ENCODE measurements around the gene FAM161A. TPM values are rescaled to one million over a fixed set of nuclear protein-coding genes. Genes with fewer than 3 reads are reported as not detected.

The FAM161A gene
- total and polyA plus RNA-seq, 4 donors = 0.94 to 11.1 (median 3.2) TPM

DNA sequence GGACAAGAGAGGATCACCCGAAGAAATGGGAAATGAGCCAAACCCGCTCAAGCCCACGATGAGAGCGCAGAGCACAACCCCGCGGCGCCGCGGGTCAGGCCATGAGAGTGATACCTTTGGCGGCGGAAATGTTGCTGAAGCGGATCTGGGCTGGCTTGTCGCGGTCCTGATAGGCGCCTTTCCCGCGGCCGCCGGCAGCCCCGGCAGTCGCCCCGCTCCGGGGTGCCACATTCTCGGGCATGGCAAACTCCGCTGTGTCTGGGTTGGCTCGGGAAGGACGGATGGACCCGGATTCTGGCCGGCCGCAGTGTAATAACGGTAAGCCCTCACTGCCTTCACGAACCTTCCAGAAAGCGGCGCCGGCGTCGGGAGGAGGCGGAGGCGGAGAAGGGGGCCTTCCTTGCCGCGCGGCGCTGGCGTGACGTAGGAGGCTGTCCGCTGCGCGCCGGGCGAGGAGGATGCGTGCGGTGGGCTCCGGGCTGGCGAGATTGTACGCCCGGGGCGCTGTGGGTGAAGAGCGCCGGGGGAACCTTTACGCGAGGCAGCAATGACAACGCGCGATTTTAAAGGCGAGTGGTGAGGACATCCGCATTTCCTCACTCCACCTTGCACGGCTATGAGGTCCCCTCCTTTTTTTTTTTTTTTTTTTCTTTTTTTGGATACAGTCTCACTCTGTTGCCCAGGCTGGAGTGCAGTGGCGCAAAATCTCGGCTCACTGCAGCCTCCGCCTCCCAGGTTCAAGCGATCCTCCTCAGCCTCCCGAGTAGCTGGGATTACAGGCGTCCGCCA, 34.6 kb upstream of the FAM161A start, which contains the start of gene CCT4:
CCT4 (minus strand) TSS at position 390 of the 789 bp plus-strand sequence; CDS start at position 241, 149 bp downstream.
- peaks cover 0 to 6% (median 4%) of the 10 kb centered on the region in 4 donors for H3K36me3 ChIP-seq (ENCODE audit: control insufficient read depth in 4 of 4, insufficient read depth in 4 of 4, low read length in 4 of 4)
- peak within 1 kb of the TSS; percentile 92 for H3K4me3 ChIP-seq
- peak within 1 kb of the TSS; percentile 94 to 97 for H3K27ac ChIP-seq (ENCODE audit: low read depth in 1 of 2, low read length in 1 of 2)
- H3K9me3 ChIP-seq (ENCODE audit: control insufficient read depth in 4 of 4, insufficient read depth in 3 of 4, low read length in 3 of 4) = no peaks in the 10 kb centered on the region
- H3K9ac ChIP-seq (ENCODE audit: insufficient read depth in 1 of 2, low read length in 2 of 2) = peak within 1 kb of the TSS; percentile 98
- peaks cover 3 to 11% (median 8%) of the 10 kb centered on the region in 5 donors for H3K4me1 ChIP-seq (ENCODE audit: control insufficient read depth in 5 of 5, insufficient read depth in 5 of 5, low read length in 5 of 5)
- ATAC-seq (ENCODE audit: insufficient read depth, low FRiP score) = peak; percentile 93
- 1% methylated on average over 74 of the region's 74 CpGs for WGBS, 2 donors
- DNase-seq = peak; percentile 93 to 94 (median 93)
- TF ChIP-seq, protein P1, sequence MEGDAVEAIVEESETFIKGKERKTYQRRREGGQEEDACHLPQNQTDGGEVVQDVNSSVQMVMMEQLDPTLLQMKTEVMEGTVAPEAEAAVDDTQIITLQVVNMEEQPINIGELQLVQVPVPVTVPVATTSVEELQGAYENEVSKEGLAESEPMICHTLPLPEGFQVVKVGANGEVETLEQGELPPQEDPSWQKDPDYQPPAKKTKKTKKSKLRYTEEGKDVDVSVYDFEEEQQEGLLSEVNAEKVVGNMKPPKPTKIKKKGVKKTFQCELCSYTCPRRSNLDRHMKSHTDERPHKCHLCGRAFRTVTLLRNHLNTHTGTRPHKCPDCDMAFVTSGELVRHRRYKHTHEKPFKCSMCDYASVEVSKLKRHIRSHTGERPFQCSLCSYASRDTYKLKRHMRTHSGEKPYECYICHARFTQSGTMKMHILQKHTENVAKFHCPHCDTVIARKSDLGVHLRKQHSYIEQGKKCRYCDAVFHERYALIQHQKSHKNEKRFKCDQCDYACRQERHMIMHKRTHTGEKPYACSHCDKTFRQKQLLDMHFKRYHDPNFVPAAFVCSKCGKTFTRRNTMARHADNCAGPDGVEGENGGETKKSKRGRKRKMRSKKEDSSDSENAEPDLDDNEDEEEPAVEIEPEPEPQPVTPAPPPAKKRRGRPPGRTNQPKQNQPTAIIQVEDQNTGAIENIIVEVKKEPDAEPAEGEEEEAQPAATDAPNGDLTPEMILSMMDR (IDR thresholded peaks at IDR 0.05; ENCODE audit: control extremely low read depth, extremely low read depth) = no peak
- no peaks in the 10 kb centered on the region for H3K27me3 ChIP-seq (ENCODE audit: control insufficient read depth in 3 of 3, insufficient read depth in 3 of 3, low read length in 2 of 3)

DNA sequence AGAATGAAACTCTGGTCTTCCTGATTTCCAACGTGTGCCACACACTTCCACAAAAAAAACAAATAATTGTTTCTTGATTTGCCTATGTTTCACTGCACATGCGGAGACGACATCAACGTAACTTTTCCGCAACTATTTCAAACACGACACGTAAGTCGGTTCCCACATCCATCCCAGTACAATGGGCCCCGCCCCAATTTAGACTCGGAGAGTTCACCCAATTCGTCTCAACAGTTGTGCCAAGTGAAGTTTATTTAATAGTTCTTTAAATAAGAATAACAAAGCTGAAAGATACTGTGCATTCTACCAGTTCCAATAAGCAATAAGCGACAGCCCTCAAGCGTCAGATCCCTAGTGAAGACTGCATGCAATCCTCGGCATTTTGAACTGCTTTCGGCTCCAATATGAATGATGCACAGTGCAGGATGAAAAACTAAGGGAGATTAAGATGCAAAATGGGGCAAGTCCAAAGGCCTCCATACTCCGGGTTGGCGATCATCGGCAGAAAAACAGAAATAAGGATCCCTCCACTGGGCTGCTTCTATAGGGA, 33.9 kb upstream of the FAM161A start:
- Histone ChIP-seq H3K9me3 (ENCODE audit: control insufficient read depth in 4 of 4, insufficient read depth in 3 of 4, low read length in 3 of 4) (no peaks in the 10 kb centered on the region), H3K4me3 (peak overlapping the region; percentile 92), H3K27ac (ENCODE audit: low read depth in 1 of 2, low read length in 1 of 2) (peak overlapping the region; percentile 94 to 97), H3K36me3 (ENCODE audit: control insufficient read depth in 4 of 4, insufficient read depth in 4 of 4, low read length in 4 of 4) (peaks cover 5 to 13% (median 9%) of the 10 kb centered on the region in 4 donors), H3K9ac (ENCODE audit: insufficient read depth in 1 of 2, low read length in 2 of 2) (peak overlapping the region; percentile 98), H3K4me1 (ENCODE audit: control insufficient read depth in 5 of 5, insufficient read depth in 5 of 5, low read length in 5 of 5) (peaks cover 3 to 11% (median 8%) of the 10 kb centered on the region in 5 donors), H3K27me3 (ENCODE audit: control insufficient read depth in 3 of 3, insufficient read depth in 3 of 3, low read length in 2 of 3) (no peaks in the 10 kb centered on the region)
- WGBS, 2 donors = 0 to 1% methylated on average over 18 of the region's 18 CpGs
- DNase-seq (peak in 2 of 3 donors; percentile 25 to 50), ATAC-seq (ENCODE audit: insufficient read depth, low FRiP score) (no peak)
- TF ChIP-seq, protein P1 (IDR thresholded peaks at IDR 0.05; ENCODE audit: control extremely low read depth, extremely low read depth) = no peak

DNA sequence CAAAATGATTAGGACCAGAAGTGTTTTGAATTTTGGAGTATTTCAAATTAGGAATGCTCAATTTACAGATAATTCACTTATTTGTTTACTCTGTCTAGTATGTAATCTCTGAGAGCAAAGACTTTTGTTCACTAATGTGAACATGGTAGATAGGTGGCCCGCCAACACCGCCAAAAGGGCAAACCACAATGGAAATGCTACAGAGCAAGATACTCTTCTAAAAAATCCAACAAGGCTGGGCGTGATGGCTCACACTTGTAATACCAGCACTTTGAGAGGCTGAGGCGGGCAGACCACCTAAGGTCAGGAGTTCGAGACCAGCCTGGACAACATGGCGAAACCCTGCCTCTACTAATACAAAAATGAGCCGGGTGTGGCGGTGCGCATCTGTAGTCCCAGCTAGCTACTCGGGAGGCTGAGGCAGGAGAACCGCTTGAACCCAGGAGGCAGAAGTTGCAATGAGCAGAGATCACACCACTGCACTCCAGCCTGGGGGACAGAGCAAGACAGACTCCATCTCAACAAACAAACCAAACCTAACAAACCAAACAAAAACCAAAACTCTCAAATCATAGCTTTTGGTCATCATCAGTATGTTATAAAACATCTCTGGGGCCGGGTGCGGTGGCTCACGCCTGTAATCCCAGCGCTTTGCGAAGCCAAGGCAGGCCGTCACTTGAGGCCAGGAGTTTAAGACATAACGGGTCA, 32.2 kb upstream of the FAM161A start:
- Histone ChIP-seq H3K27me3 (ENCODE audit: control insufficient read depth in 3 of 3, insufficient read depth in 3 of 3, low read length in 2 of 3) (no peaks in the 10 kb centered on the region), H3K9ac (ENCODE audit: insufficient read depth in 1 of 2, low read length in 2 of 2) (no peak overlapping the region), H3K4me1 (ENCODE audit: control insufficient read depth in 5 of 5, insufficient read depth in 5 of 5, low read length in 5 of 5) (peaks cover 3 to 11% (median 8%) of the 10 kb centered on the region in 5 donors), H3K36me3 (ENCODE audit: control insufficient read depth in 4 of 4, insufficient read depth in 4 of 4, low read length in 4 of 4) (peaks cover 10 to 20% (median 14%) of the 10 kb centered on the region in 4 donors), H3K9me3 (ENCODE audit: control insufficient read depth in 4 of 4, insufficient read depth in 3 of 4, low read length in 3 of 4) (no peaks in the 10 kb centered on the region), H3K4me3 (no peak overlapping the region), H3K27ac (ENCODE audit: low read depth in 1 of 2, low read length in 1 of 2) (no peak overlapping the region)
- WGBS, 2 donors = 89 to 93% methylated on average over 18 of the region's 18 CpGs
- no peak for DNase-seq
- ATAC-seq (ENCODE audit: insufficient read depth, low FRiP score) = no peak
- TF ChIP-seq, protein P1 (IDR thresholded peaks at IDR 0.05; ENCODE audit: control extremely low read depth, extremely low read depth) = no peak
